PC-3 (cell line): ENCODE results near the gene ITGA1. TPM values are rescaled to one million over a fixed set of nuclear protein-coding genes. Genes with fewer than 3 reads are reported as not detected.
"Not testable (repeated sequence)": the region's sequence is repeated elsewhere in the genome, so short reads cannot be mapped to it uniquely, and the experiment has no call there.

ENCODE experiments used
- ATAC-seq: fragments of 200-7000 bp; cut with Tn5 transposase; 2 replicates; pipeline ENCODE4 v1.9.1; 2020; ENCODE audit warnings: mild to moderate bottlenecking, moderate library complexity
- BruUV-seq: library from RNA; stranded (reverse); fragments of 400-500 nt; replicated peaks from 2 replicates; lab custom pipeline; 2021; lab: Mats Ljungman, UMichigan
- CTCF ChIA-PET: fragments of 300-600 bp; sonication (Branson Sonifier 250); formaldehyde crosslinking; loops from one replicate; lab custom pipeline; 2022; ENCODE audit warnings: antibody characterized with exemption; lab: Charles Lee
- POLR2A ChIA-PET: fragments of 300-600 bp; sonication (Branson Sonifier 250); formaldehyde crosslinking; loops from one replicate; lab custom pipeline; 2022; ENCODE audit warnings: antibody characterized with exemption; ENCODE audit not compliant: unreplicated experiment; lab: Charles Lee
- DNase-seq: peaks from one replicate; pipeline ENCODE4 v3.0.0-alpha.2; 2015
- H2AFZ ChIP-seq: fragments of 300-600 bp; sonication (generic); 2 replicates; pipeline ENCODE4 v1.6.0; 2016; ENCODE audit warnings: antibody characterized with exemption, low read length
- H3F3A ChIP-seq: fragments of 300-600 bp; sonication (generic); one replicate; pipeline ENCODE4 v1.6.0; 2017; ENCODE audit warnings: antibody characterized with exemption, low read length, control low read depth, mild to moderate bottlenecking; ENCODE audit not compliant: unreplicated experiment
- H3K27ac ChIP-seq: fragments of 300-600 bp; sonication (generic); 2 replicates; pipeline ENCODE4 v1.5.1; 2016; ENCODE audit warnings: mild to moderate bottlenecking, low read length
- H3K27me3 ChIP-seq: fragments of 300-600 bp; sonication (generic); 2 replicates; pipeline ENCODE4 v1.6.1; 2016; ENCODE audit warnings: low read length, mixed read lengths
- H3K36me3 ChIP-seq: fragments of 300-600 bp; sonication (generic); 2 replicates; pipeline ENCODE4 v1.6.1; 2016; ENCODE audit warnings: low read depth, mixed run types, low read length, mixed read lengths
- H3K4me1 ChIP-seq: fragments of 300-600 bp; sonication (generic); 2 replicates; pipeline ENCODE4 v1.5.1; 2016; ENCODE audit warnings: low read length; ENCODE audit not compliant: insufficient read depth
- H3K4me2 ChIP-seq: fragments of 300-600 bp; sonication (generic); 2 replicates; pipeline ENCODE4 v1.6.0; 2016; ENCODE audit warnings: low read length
- H3K4me3 ChIP-seq: fragments of 300-600 bp; sonication (generic); 2 replicates; pipeline ENCODE4 v1.5.1; 2016; ENCODE audit warnings: mild to moderate bottlenecking, low read length, mixed read lengths
- H3K79me2 ChIP-seq: fragments of 300-600 bp; sonication (generic); 2 replicates; pipeline ENCODE4 v1.6.1; 2017; ENCODE audit warnings: low read length, mixed read lengths
- H3K9ac ChIP-seq: fragments of 300-600 bp; sonication (generic); 2 replicates; pipeline ENCODE4 v1.6.0; 2016; ENCODE audit warnings: mild to moderate bottlenecking, low read length
- H3K9me2 ChIP-seq: fragments of 300-600 bp; sonication (generic); replicated peaks from 2 replicates; pipeline ENCODE4 v1.6.1; 2016; ENCODE audit warnings: mixed run types, low read length, mixed read lengths
- H3K9me3 ChIP-seq: fragments of 300-600 bp; sonication (generic); 2 replicates; pipeline ENCODE4 v1.6.1; 2016; ENCODE audit warnings: low read length, mixed read lengths
- H4K20me1 ChIP-seq: fragments of 300-600 bp; sonication (generic); 2 replicates; pipeline ENCODE4 v1.6.1; 2016; ENCODE audit warnings: low read length, mixed read lengths
- CTCF ChIP-seq: fragments of 300-600 bp; sonication (generic); conservative IDR thresholded peaks from 2 replicates; pipeline ENCODE4 v1.5.1; 2017; ENCODE audit warnings: antibody characterized with exemption, low read depth, mild to moderate bottlenecking, low read length
- EZH2 ChIP-seq: fragments of 300-600 bp; sonication (generic); IDR thresholded peaks from one replicate; pipeline ENCODE4 v1.6.1; 2017; ENCODE audit warnings: antibody characterized with exemption, mild to moderate bottlenecking, low read length; ENCODE audit not compliant: unreplicated experiment
- EZH2phosphoT487 ChIP-seq: fragments of 300-600 bp; sonication (generic); IDR thresholded peaks from 2 replicates; pipeline ENCODE4 v1.6.1; 2018; ENCODE audit warnings: mild to moderate bottlenecking, antibody characterized with exemption, low read length, borderline replicate concordance
- intact Hi-C: fragments of 100-400 bp; cut with micrococcal nuclease; formaldehyde crosslinking; loops from 2 replicates; pipeline ENCODE4 v1.9.0; 2023
- total RNA-seq: library from RNA; depleted of rRNA; stranded (reverse); fragments of >200 nt; gene quantifications from 2 replicates; pipeline ENCODE4 v1.2.3, GENCODE V29; 2014

Gene ITGA1
- total RNA-seq, 1 experiment from 2014 or later: 4.7 TPM

GRCh38 chr5:52743970-52744369 lies 43.7 kb upstream of the ITGA1 start:
- no peaks in the 10 kb centered on the region for H3K27me3 ChIP-seq
- no peaks in the 10 kb centered on the region for H3K9me2 ChIP-seq
- H3F3A ChIP-seq: no peaks in the 10 kb centered on the region
- H3K79me2 ChIP-seq: no peaks in the 10 kb centered on the region
- TF ChIP-seq EZH2phosphoT487 (no peak), CTCF (no peak), EZH2 (no peak)
- ChIA-PET CTCF (no interaction called here), POLR2A (interaction anchor here (0.7 kb wide), 1 partner anchor 1321 kb away, joined by 3 read pairs; no protein-coding TSS in a partner anchor)
- no peak overlapping the region for H2AFZ ChIP-seq
- H3K4me3 ChIP-seq: no peak overlapping the region
- H3K4me2 ChIP-seq: no peak overlapping the region
- ATAC-seq (peak; percentile 67), DNase-seq (no peak)
- BruUV-seq: no TSS peak
- H3K4me1 ChIP-seq: no peaks in the 10 kb centered on the region
- no peaks in the 10 kb centered on the region for H3K36me3 ChIP-seq
- no peak overlapping the region for H3K9ac ChIP-seq
- intact Hi-C loops: no loop called here
- H3K9me3 ChIP-seq: no peaks in the 10 kb centered on the region
- H3K27ac ChIP-seq: no peak overlapping the region
- no peaks in the 10 kb centered on the region for H4K20me1 ChIP-seq

- H3K4me1 ChIP-seq, BruUV-seq, H3K9me2 ChIP-seq, H3K27me3 ChIP-seq, H3K79me2 ChIP-seq, H3F3A ChIP-seq, H3K36me3 ChIP-seq, POLR2A ChIA-PET, CTCF ChIA-PET, H2AFZ ChIP-seq, H3K4me2 ChIP-seq, DNase-seq, H3K27ac ChIP-seq, H3K9ac ChIP-seq, H3K4me3 ChIP-seq, H4K20me1 ChIP-seq, intact Hi-C loops, H3K9me3 ChIP-seq, ATAC-seq: not testable (repeated sequence)
Observed at GRCh38 chr5:52744867-52745458, 42.8 kb upstream of the ITGA1 start.

- Histone ChIP-seq H3K79me2 (no peaks in the 10 kb centered on the region), H3K9me2 (no peaks in the 10 kb centered on the region), H3K4me3 (no peak overlapping the region), H4K20me1 (no peaks in the 10 kb centered on the region), H3K4me2 (no peak overlapping the region), H2AFZ (no peak overlapping the region), H3K27me3 (no peaks in the 10 kb centered on the region), H3K4me1 (peaks cover 11% of the 10 kb centered on the region), H3K36me3 (no peaks in the 10 kb centered on the region), H3K9ac (no peak overlapping the region), H3F3A (no peaks in the 10 kb centered on the region), H3K27ac (no peak overlapping the region), H3K9me3 (no peaks in the 10 kb centered on the region)
- ATAC-seq (no peak), DNase-seq (no peak)
- TF ChIP-seq EZH2: no peak
- TF ChIP-seq EZH2phosphoT487: no peak
- TF ChIP-seq CTCF: no peak
- ChIA-PET CTCF (no interaction called here), POLR2A (no interaction called here)
- no TSS peak for BruUV-seq
- intact Hi-C loops: no loop called here
Observed at GRCh38 chr5:52746539-52746938, 41.2 kb upstream of the ITGA1 start.
